Activated T-helper 1 cell treated with anti-CD3 and anti-CD28 coated beads, Interleukin-12 subunit alpha, Interleukin-12 subunit beta, Interleukin-2, Interleukin-4 antibody, amounts not matched to agents 30 ng/mL and 10 ng/mL and 1 ng/mL, durations not matched to agents 14 hours and 24 hours and 36 hours (primary cell): ENCODE data around the gene CAPN5. TPM values are rescaled to one million over a fixed set of nuclear protein-coding genes. Genes with fewer than 3 reads are reported as not detected.

Experiments used
- DNase-seq: peaks from one replicate; pipeline ENCODE4 v3.0.0; 2021; ENCODE audit warnings: low spot score
- H3K27ac Mint-ChIP-seq: one replicate; pipeline ENCODE4 v1.8.0; 2021; ENCODE audit warnings: mild to moderate bottlenecking, mixed read lengths
- H3K27me3 Mint-ChIP-seq: one replicate; pipeline ENCODE4 v1.8.0; 2022; ENCODE audit warnings: mild to moderate bottlenecking, moderate library complexity, mixed read lengths; ENCODE audit not compliant: insufficient read depth
- H3K36me3 Mint-ChIP-seq: one replicate; pipeline ENCODE4 v1.8.0; 2021; ENCODE audit warnings: low read depth, mixed read lengths
- H3K4me1 Mint-ChIP-seq: one replicate; pipeline ENCODE4 v1.8.0; 2021; ENCODE audit warnings: low read depth, mixed read lengths
- H3K4me3 Mint-ChIP-seq: one replicate; pipeline ENCODE4 v1.8.0; 2021; ENCODE audit warnings: mild to moderate bottlenecking, moderate library complexity, mixed read lengths
- H3K9me3 Mint-ChIP-seq: one replicate; pipeline ENCODE4 v1.8.0; 2021; ENCODE audit warnings: mixed read lengths
- intact Hi-C: fragments of 100-400 bp; cut with micrococcal nuclease; formaldehyde crosslinking; loops from one replicate; pipeline ENCODE4 v1.15.1; 2024
- total RNA-seq: library from RNA; stranded (reverse); gene quantifications from 2 replicates; pipeline ENCODE4 v1.2.3, GENCODE V29; 2022

The CAPN5 gene
- total RNA-seq, 1 donor from 2014 or later: 0.10 TPM

GRCh38 chr11:77147668-77148321 lies 81.0 kb downstream of the CAPN5 start:
- Mint-ChIP-seq H3K4me1 (peaks cover 28% of the 10 kb centered on the region), H3K27me3 (peaks cover 6% of the 10 kb centered on the region), H3K4me3 (peak overlapping the region; percentile 67), H3K36me3 (no peaks in the 10 kb centered on the region), H3K9me3 (no peaks in the 10 kb centered on the region), H3K27ac (no peak overlapping the region)
- DNase-seq: no peak
- intact Hi-C loops: no loop called here

- no peak for DNase-seq
- peaks cover 26% of the 10 kb centered on the region for H3K4me1 Mint-ChIP-seq
- peaks cover 2% of the 10 kb centered on the region for H3K27me3 Mint-ChIP-seq
- no peak overlapping the region for H3K4me3 Mint-ChIP-seq
- intact Hi-C loops: no loop called here
- no peaks in the 10 kb centered on the region for H3K9me3 Mint-ChIP-seq
- no peaks in the 10 kb centered on the region for H3K36me3 Mint-ChIP-seq
- no peak overlapping the region for H3K27ac Mint-ChIP-seq
Measured at GRCh38 chr11:77148963-77149715, 82.4 kb downstream of the CAPN5 start.

- H3K27me3 Mint-ChIP-seq: peaks cover 2% of the 10 kb centered on the region
- H3K27ac Mint-ChIP-seq: no peak overlapping the region
- H3K9me3 Mint-ChIP-seq: no peaks in the 10 kb centered on the region
- no peak for DNase-seq
- peaks cover 26% of the 10 kb centered on the region for H3K4me1 Mint-ChIP-seq
- H3K4me3 Mint-ChIP-seq: no peak overlapping the region
- intact Hi-C loops: no loop called here
- no peaks in the 10 kb centered on the region for H3K36me3 Mint-ChIP-seq
Measured at GRCh38 chr11:77149716-77150392, 83.1 kb downstream of the CAPN5 start.

DNA sequence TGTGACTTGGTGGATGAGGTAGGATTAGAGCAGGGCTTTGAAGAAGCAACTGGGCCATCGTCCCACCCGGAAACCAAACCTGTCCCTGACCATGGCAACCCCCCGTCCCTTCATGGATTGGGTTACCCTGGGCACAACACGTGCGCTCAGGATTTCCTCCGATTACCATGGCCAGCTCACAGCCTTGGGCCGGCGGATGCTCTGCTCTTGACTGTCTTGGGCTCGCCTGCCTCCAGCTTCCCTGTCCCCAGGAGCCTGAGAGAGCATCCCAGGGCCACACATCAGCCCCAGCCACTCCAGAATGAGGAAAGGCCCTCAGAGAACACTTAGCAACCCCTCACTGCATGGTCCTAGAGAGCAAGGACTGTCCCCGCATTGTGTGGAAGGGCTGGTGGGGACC lies 84.1 kb downstream of the CAPN5 start:
- H3K36me3 Mint-ChIP-seq: no peaks in the 10 kb centered on the region
- peaks cover 2% of the 10 kb centered on the region for H3K27me3 Mint-ChIP-seq
- DNase-seq: no peak
- H3K4me3 Mint-ChIP-seq: no peak overlapping the region
- intact Hi-C loops: no loop called here
- no peaks in the 10 kb centered on the region for H3K9me3 Mint-ChIP-seq
- H3K27ac Mint-ChIP-seq: no peak overlapping the region
- peaks cover 26% of the 10 kb centered on the region for H3K4me1 Mint-ChIP-seq

DNA sequence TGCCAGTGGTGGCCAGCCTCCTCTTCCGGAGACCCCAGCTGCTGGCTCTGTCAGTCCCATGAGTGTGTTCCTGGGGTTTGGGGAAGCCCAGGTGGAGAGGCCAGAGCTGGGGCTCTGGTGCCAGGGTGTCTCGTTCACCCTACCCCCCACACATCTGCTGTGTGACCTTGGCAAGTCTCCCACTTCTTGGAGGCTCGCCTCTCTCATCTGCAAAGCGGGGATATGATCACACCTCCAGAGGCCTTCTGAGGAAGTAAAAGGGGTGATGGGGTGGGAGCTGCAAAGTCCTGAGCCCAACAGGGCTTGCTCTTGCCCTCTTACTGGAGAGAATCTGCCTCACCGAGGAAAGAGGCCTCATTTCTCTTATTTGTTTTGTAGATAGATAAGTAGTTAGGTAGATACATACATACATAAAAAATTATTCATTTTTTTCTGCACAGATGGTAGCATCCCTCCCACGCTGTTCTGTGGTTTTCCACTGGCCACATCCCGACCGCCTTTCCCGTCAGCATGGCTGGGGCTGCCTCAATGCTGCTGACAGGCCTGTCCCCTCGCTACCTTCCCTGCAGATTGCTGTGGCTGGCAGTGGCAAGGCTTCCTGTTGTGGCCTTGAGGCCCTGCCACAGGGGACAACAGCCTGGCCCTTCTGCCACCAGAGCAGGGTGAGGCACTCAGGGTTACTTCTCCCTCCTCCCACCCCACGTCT lies 85.2 kb downstream of the CAPN5 start:
- Mint-ChIP-seq H3K27me3 (peaks cover 2% of the 10 kb centered on the region), H3K36me3 (no peaks in the 10 kb centered on the region), H3K27ac (peak overlapping the region; percentile 84), H3K4me3 (no peak overlapping the region), H3K9me3 (no peaks in the 10 kb centered on the region), H3K4me1 (peaks cover 26% of the 10 kb centered on the region)
- peak; percentile 52 for DNase-seq
- intact Hi-C loops: no loop called here

- Mint-ChIP-seq H3K27me3 (peaks cover 2% of the 10 kb centered on the region), H3K9me3 (no peaks in the 10 kb centered on the region), H3K4me3 (peak overlapping the region; percentile 57), H3K36me3 (no peaks in the 10 kb centered on the region), H3K27ac (peak overlapping the region; percentile 56), H3K4me1 (peaks cover 26% of the 10 kb centered on the region)
- no peak for DNase-seq
- intact Hi-C loops: no loop called here
Measured at GRCh38 chr11:77152846-77153245, 86.1 kb downstream of the CAPN5 start.

DNA sequence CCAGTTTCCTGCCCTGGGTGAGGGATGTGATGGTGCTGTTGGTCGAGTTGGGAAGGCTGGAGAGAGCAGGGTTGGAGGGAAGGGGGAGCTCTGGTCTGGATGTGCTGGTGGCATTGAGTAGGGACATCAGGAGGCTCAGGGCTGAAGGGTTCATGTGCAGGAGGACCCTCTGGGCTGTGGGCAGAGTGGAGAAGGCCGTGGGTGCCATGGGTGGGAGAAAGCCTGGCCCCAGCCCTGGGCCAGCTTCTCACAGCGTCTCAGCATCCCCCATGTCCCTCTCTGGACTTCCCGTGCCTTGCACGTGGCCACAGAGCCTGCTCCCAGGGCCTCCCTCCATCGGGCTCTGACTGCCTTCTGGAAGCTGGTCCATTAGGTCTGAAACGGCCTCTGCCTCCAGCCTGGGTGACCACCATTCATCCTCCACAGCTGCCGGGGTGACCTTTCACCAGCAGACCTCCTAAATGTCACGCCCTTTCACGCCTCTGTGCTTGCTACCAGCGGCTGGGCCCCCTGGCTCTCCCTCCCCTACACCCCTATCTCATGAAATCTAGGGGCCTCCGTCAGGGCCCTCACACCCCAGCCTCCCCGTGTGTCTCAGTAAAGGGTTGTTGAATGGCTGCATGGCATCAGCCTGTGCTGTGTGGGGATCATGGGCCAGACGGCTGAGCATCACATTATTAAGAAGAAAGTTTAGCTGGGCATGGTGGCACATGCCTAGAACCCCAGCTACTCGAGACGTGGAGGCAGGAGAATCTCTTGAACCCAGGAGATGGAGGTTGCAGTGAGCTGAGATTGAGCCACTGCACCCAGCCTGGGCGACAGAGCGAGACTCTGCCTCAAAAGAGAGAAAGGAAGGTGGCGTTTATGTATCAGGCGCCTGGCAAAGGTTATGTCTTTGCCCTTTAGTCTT lies 86.8 kb downstream of the CAPN5 start:
- no peak for DNase-seq
- Mint-ChIP-seq H3K27ac (no peak overlapping the region), H3K36me3 (no peaks in the 10 kb centered on the region), H3K27me3 (no peaks in the 10 kb centered on the region), H3K4me1 (peaks cover 20% of the 10 kb centered on the region), H3K4me3 (peak overlapping the region; percentile 12), H3K9me3 (no peaks in the 10 kb centered on the region)
- intact Hi-C loops: no loop called here

DNA sequence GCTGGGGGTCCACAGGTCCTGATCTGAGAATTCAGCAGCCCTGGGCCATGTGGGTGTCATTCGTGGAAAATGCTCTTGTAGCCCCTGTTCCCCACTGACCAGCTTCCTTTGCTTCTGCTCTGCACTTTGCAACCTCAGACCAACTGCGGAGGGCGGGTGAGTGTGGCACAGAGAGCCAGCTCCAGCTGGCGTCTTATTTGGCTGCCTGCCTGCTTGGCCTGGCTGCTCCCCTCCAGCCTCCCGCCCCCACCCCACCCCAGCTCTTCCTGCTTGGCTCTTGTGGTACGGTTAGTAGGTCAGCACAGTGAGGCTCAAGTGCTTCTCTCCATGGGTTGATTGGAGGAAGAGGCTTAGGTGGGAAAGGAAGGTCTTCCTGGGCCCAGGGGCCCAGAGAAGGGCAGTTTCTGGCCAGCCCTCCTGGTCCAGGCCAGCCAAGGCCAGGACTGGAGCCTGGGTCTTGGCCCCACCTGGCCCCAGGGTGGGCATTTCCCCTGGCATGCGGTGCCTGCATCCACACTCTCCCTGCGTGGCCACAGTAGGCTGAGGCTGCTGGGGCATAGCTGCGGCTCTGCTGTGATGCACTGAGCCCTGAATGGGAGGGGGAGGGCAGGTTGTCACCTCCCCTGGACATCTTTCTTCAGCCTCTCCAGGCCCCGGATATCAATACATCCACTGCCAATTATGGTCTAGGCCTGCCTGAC lies 87.8 kb downstream of the CAPN5 start:
- no peaks in the 10 kb centered on the region for H3K36me3 Mint-ChIP-seq
- H3K27me3 Mint-ChIP-seq: no peaks in the 10 kb centered on the region
- no peaks in the 10 kb centered on the region for H3K9me3 Mint-ChIP-seq
- H3K4me1 Mint-ChIP-seq: peaks cover 20% of the 10 kb centered on the region
- intact Hi-C loops: no loop called here
- no peak overlapping the region for H3K27ac Mint-ChIP-seq
- no peak for DNase-seq
- no peak overlapping the region for H3K4me3 Mint-ChIP-seq

GRCh38 chr11:77155082-77155475 lies 88.3 kb downstream of the CAPN5 start:
- H3K9me3 Mint-ChIP-seq: no peaks in the 10 kb centered on the region
- H3K4me3 Mint-ChIP-seq: no peak overlapping the region
- DNase-seq: no peak
- no peaks in the 10 kb centered on the region for H3K27me3 Mint-ChIP-seq
- no peak overlapping the region for H3K27ac Mint-ChIP-seq
- no peaks in the 10 kb centered on the region for H3K36me3 Mint-ChIP-seq
- intact Hi-C loops: no loop called here
- peaks cover 20% of the 10 kb centered on the region for H3K4me1 Mint-ChIP-seq

- peaks cover 20% of the 10 kb centered on the region for H3K4me1 Mint-ChIP-seq
- no peak overlapping the region for H3K4me3 Mint-ChIP-seq
- H3K9me3 Mint-ChIP-seq: no peaks in the 10 kb centered on the region
- H3K36me3 Mint-ChIP-seq: no peaks in the 10 kb centered on the region
- intact Hi-C loops: no loop called here
- no peaks in the 10 kb centered on the region for H3K27me3 Mint-ChIP-seq
- peak overlapping the region; percentile 1 for H3K27ac Mint-ChIP-seq
- DNase-seq: no peak
Measured at GRCh38 chr11:77155556-77156130, 88.9 kb downstream of the CAPN5 start.

DNA sequence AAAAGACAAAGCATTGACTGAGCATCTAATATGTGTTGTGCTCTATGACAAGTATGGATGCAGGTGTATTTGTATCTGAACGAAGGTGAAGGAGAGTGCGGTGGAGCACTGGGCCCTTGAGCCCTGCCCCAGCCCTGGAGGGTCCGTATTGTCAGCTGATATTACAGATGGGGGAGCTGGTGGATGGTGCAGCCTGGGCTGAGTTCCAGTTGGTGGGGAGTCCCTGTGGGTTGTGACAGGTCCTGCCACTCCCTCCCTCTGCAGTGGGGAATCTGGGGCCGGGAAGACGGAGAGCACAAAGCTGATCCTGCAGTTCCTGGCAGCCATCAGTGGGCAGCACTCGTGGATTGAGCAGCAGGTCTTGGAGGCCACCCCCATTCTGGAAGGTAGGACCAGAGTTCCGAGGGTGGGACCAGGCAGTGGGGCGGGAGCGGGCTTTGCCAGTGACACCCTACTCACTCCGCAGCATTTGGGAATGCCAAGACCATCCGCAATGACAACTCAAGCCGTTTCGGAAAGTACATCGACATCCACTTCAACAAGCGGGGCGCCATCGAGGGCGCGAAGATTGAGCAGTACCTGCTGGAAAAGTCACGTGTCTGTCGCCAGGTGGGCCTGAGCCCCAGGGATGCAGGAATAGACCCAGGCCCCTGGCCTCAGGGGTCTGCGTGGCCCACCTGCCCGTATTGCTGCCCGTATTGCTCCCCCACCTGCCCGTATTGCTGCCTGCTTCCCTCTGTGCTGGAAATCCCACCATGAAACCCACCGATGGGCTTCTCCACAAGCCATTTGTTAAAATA lies 89.8 kb downstream of the CAPN5 start:
- Mint-ChIP-seq H3K27ac (no peak overlapping the region), H3K9me3 (no peaks in the 10 kb centered on the region), H3K27me3 (no peaks in the 10 kb centered on the region), H3K36me3 (no peaks in the 10 kb centered on the region), H3K4me3 (no peak overlapping the region), H3K4me1 (peaks cover 16% of the 10 kb centered on the region)
- DNase-seq: no peak
- intact Hi-C loops: no loop called here
